AG04450 (cell line): ENCODE data around the gene BAZ2B. TPM values are rescaled to one million over a fixed set of nuclear protein-coding genes. Genes with fewer than 3 reads are reported as not detected.

Source experiments
- CTCF ChIA-PET: fragments of 300-600, 350-600 bp; formaldehyde crosslinking; extraction: SDS; loops from one replicate; lab custom pipeline; 2022; ENCODE audit warnings: antibody characterized with exemption, inconsistent platforms; lab: Charles Lee
- POLR2A ChIA-PET: fragments of 350-600 bp; formaldehyde crosslinking; extraction: SDS; loops from one replicate; lab custom pipeline; 2021; ENCODE audit warnings: antibody characterized with exemption, inconsistent platforms; lab: Yijun Ruan, JAX
- DNase-seq: peaks from one replicate; pipeline ENCODE4 v3.0.0-alpha.2; 2011; ENCODE audit warnings: low read depth, low spot score
- H3K27ac ChIP-seq: one replicate; pipeline ENCODE4 v1.5.1; 2012; ENCODE audit warnings: low read depth, low read length, control low read depth
- H3K27me3 ChIP-seq: one replicate; pipeline ENCODE4 v1.6.0; 2012; ENCODE audit warnings: low read length; ENCODE audit not compliant: control insufficient read depth, insufficient read depth
- H3K4me3 ChIP-seq: 2 replicates; pipeline ENCODE4 v1.5.1; 2011; ENCODE audit warnings: mild to moderate bottlenecking, low read depth, low read length, control low read depth
- H3K9me3 ChIP-seq: 2 replicates; pipeline ENCODE4 v1.5.1; 2012; ENCODE audit warnings: low read length; ENCODE audit not compliant: control insufficient read depth, insufficient read depth
- CTCF ChIP-seq: IDR thresholded peaks from 2 replicates; pipeline ENCODE4 v1.5.1; 2011; ENCODE audit warnings: low read depth, low read length, control low read depth, inconsistent platforms
- polyA plus RNA-seq: library from polyadenylated mRNA; depleted of rRNA; stranded (reverse); fragments of >200 nt; gene quantifications from 2 replicates; pipeline ENCODE4 v1.2.3, GENCODE V29; 2011

BAZ2B gene
- polyA plus RNA-seq, 1 experiment: 44.7 TPM

GRCh38 chr2:159564081-159564480 lies 52.3 kb downstream of the BAZ2B start:
- ChIA-PET CTCF (no interaction called here), POLR2A (no interaction called here)
- TF ChIP-seq CTCF: no peak
- Histone ChIP-seq H3K27me3 (no peaks in the 10 kb centered on the region), H3K27ac (no peak overlapping the region), H3K9me3 (peaks cover 2% of the 10 kb centered on the region; the same call in 1 of the 2 replicates), H3K4me3 (no peak overlapping the region)
- no peak for DNase-seq

GRCh38 chr2:159562248-159562647 lies 54.1 kb downstream of the BAZ2B start:
- POLR2A ChIA-PET: no interaction called here
- DNase-seq: peak; percentile 6

GRCh38 chr2:159561786-159562185 lies 54.6 kb downstream of the BAZ2B start:
- Histone ChIP-seq H3K9me3 (peaks cover 2% of the 10 kb centered on the region; the same call in 1 of the 2 replicates), H3K27ac (no peak overlapping the region), H3K27me3 (no peaks in the 10 kb centered on the region), H3K4me3 (no peak overlapping the region)
- no peak for DNase-seq
- no peak for TF ChIP-seq CTCF
- CTCF ChIA-PET: no interaction called here
- POLR2A ChIA-PET: no interaction called here

More at GRCh38 chr2:159562248-159562647, 54.1 kb downstream of the BAZ2B start:
- CTCF ChIA-PET: no interaction called here
- Histone ChIP-seq H3K4me3 (no peak overlapping the region), H3K27ac (no peak overlapping the region), H3K27me3 (no peaks in the 10 kb centered on the region), H3K9me3 (peaks cover 2% of the 10 kb centered on the region; the same call in 1 of the 2 replicates)
- TF ChIP-seq CTCF: no peak

GRCh38 chr2:159561242-159561641 lies 55.1 kb downstream of the BAZ2B start:
- no peak for DNase-seq
- H3K27me3 ChIP-seq: no peaks in the 10 kb centered on the region
- CTCF ChIA-PET: no interaction called here
- H3K27ac ChIP-seq: no peak overlapping the region
- H3K4me3 ChIP-seq: no peak overlapping the region
- TF ChIP-seq CTCF: no peak
- POLR2A ChIA-PET: no interaction called here
- H3K9me3 ChIP-seq: peaks cover 2% of the 10 kb centered on the region; the same call in 1 of the 2 replicates

- Histone ChIP-seq H3K27ac (no peak overlapping the region), H3K27me3 (no peaks in the 10 kb centered on the region), H3K9me3 (peaks cover 2% of the 10 kb centered on the region; the same call in 1 of the 2 replicates), H3K4me3 (no peak overlapping the region)
- TF ChIP-seq CTCF: no peak
- no peak for DNase-seq
- CTCF ChIA-PET: no interaction called here
- POLR2A ChIA-PET: no interaction called here
These were observed 57.3 kb downstream of the BAZ2B start for GRCh38 chr2:159559034-159559433.
